Superior temporal gyrus (tissue), 1 donor: ENCODE measurements around the gene TMC4.

Experiments used
- DNase-seq: peaks from one replicate; pipeline ENCODE4 v3.0.0-alpha.2; 2016; ENCODE audit errors: extremely low spot score

The TMC4 gene

DNA sequence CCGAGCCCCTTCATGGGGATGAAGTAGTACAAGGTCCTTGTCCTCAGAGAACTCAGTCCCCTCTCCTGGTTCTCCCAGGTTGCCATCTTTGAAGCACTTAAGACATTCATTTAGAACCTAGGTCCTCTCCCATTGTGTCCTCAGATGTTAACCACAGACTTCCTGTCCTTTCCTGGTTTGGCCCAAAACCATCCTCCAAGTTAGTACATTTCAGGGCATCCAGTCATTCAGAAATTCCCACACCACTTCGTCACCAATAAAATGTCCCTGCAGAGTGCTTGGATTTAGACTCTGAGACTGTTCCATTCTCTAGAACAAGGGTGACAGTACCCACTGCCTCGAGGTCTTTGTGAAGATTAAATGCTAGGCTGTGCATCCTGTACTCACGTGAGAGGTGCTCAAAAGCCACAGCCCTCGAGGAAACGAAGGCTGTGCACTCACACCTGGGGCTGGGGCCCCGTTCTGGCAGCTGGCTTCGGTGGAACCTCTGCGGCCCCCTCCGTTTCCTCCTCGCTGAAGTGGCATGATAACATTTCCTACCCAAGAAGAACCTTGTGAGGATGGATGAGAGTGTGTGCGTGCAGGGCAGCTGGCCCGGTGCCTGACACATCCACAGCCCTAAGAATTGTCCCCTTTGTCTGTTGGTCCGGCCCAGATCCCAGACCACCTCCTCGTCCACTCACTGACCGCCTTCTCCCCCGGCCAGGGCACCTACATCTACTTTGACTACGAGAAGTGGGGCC is 18.2 kb downstream of the TMC4 start:
- DNase-seq = no peak

DNA sequence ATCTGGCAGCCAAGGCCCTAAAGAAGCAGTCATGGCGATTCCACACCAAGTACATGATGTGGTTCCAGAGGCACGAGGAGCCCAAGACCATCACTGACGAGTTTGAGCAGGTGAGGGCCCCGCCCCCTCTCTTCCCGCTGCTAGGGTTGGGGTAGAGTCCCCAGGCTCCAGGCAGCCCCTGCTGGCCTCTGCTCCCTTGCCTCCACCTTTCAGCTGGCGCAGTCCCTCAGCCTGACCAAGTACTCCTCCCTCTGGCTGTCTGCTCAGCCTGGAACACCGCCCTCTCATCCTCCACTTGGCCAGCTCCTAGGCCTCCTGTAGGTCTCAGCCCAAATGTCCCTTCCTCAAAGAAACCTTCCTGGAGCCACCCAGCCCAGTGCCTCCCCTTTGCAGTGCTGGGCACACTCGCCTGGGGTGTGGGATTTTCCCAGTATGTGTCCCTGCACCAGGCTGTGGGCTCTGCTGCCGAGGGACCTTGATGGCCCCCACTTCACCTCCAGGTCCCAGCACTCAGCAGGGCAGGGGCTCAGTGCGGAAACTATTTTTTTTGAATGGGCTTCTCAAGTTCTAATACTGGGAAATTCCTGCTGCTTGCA is 19.1 kb downstream of the TMC4 start:
- DNase-seq = no peak

DNA sequence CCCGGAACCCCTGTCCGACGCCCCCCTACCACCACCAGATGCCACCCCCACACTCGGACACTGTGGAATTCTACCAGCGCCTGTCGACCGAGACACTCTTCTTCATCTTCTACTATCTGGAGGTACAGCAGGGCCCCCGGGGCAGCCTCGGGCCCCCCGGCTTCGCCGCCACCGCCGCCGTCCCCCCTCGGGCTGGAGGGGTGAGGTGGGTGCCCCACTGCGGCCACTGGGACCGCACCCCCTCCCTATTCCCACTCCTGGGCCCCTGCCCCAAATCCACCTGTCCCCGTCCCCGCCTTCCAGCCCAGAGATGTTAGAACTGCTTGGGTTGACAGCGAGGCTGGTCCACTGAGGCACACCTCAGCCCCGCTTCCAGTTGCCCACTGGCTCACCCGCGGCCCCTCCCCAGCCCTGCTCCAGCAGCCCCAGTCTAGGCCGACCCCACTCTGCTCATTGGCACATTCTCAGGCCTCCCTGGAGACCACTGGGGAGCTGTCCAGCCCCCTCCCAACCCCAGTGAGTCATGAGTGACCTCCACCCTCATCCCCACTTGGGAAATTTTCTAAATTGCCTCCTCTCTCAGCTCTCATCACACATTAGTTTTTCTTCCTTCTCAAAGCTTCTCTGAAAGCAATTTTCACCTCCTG is 20.0 kb downstream of the TMC4 start:
- DNase-seq = no peak

DNA sequence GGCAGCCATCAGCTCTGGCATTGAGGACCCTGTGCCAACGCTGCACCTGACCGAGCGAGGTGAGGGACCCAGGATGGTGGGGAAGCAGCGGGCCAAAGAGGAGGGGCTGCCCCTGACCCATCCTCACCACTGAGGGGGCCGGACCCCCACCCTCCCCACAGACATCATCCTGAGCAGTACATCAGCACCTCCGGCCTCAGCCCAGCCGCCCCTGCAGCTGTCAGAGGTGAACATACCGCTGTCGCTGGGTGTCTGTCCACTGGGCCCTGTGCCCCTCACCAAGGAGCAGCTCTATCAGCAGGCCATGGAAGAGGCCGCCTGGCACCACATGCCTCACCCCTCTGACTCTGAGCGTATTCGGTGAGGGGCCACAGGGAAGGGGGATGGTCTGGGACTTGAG is 20.7 kb downstream of the TMC4 start:
- DNase-seq = no peak

DNA sequence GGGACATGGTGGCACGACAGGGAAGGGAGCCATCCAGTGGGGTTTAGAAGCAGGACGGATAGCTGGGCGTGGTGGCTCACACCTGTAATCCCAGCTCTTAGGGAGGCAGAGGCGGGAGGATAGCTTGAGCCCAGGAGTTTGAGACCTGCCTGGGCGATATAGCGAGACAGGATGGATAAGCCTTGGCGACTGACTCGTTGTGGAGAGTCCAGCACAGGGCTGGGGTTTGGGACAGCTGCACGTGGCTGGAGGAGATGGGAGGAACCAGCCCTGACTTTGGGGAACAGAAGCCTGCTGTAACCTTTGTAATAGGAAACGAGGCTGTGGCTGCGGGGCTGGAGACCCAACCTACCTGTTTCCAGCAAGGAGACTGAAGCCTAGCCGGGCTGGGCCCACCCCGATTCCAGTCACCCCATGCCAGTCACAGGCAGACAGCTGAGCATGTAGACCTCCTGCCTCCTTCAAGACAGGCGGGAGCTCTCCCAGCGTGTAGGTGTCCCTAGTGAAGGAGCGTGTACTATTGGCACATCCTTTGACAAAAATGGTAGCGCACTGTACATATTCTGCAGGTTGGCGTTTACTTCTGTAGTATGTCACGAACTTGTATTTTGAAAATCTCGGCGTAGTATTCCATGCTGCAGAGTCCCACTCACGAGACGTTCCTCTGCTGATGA is 21.5 kb downstream of the TMC4 start:
- DNase-seq = peak; percentile 17

DNA sequence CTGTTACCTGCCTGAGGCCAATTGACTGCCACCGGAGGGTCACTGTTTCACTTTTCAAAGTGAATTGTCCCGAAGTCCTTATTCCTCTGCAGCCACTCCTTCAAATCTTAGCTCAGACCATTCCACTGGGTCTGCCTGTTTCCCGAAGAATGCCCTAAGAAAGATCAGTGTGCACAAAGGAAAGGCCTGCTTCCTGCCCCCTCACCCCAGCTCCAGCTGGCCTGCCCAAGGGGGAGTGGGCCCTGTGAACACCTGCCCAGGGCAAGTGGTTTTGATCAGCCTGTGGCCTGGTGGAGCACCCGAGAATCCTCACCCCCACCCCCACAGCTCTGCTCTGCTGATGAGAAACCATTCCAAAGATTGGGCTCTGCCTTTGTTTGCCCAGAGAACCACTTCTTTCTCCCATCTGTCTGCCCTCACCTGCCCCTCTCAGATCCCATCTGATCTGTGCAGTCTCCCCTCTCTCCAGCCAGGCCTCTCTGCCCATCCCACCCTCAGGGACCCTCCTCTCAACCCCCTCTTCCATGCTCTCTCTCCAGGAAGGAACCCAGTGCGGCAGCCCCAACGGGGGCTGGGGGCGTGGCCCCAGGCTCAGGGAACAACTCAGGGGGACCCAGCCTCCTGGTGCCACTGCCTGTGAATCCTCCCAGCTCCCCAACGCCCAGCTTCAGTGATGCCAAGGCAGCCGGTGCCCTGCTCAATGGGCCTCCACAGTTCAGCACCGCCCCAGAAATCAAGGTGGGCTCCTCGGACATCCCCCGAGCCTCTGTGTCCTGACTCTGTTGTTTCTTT is 23.7 kb downstream of the TMC4 start:
- no peak for DNase-seq

DNA sequence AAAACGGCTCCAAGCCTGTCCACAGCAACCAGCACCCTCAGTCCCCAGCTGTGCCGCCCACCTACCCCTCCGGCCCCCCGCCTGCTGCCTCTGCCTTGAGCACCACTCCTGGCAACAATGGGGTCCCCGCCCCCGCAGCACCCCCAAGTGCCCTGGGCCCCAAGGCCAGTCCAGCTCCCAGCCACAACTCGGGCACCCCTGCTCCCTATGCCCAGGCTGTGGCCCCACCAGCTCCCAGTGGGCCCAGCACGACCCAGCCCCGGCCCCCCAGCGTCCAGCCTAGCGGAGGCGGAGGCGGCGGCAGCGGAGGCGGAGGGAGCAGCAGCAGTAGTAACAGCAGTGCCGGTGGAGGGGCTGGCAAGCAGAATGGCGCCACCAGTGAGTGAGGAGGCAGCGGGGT is 24.8 kb downstream of the TMC4 start:
- DNase-seq = no peak

DNA sequence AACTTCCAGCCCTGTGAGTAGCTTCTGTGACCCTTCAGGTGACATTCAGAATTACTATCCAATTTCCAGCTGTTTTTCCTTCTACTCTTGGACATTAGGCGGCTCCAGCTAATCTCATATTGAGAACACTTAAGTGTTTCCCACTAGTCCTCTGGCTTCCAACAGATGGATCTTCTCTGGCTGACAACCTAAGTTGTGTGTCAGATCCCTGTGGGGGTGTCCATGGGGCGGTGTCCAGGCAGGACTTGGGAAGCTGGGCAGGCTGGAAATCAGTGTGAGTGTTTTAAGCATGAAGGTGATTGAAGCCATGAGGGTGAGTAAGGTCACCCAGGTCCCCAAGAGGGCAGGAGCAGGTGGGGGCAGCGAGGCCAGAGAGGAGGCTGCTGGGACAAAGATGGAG is 25.3 kb downstream of the TMC4 start:
- DNase-seq = peak; percentile 9

DNA sequence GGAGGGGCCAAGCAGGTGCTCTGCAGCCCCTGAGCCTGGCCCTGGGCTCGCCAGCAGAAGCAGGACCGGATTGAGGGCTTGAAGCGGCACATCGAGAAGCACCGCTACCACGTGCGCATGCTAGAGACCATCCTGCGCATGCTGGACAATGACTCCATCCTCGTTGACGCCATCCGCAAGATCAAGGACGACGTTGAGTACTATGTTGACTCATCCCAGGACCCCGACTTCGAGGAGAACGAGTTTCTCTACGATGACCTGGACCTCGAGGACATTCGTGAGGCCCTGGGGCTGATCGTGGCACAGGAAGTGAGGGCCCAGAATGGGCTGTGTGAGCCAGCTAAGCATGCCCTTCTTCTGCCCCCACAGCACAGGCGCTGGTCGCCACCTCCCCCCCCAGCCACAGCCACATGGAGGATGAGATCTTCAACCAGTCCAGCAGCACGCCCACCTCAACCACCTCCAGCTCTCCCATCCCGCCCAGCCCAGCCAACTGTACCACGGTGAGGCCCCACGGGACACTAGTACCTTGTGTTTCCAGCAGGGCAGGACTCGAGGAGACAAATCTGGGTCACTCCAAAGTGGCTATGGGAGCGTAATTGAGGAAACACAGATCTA is 27.3 kb downstream of the TMC4 start:
- no peak for DNase-seq

DNA sequence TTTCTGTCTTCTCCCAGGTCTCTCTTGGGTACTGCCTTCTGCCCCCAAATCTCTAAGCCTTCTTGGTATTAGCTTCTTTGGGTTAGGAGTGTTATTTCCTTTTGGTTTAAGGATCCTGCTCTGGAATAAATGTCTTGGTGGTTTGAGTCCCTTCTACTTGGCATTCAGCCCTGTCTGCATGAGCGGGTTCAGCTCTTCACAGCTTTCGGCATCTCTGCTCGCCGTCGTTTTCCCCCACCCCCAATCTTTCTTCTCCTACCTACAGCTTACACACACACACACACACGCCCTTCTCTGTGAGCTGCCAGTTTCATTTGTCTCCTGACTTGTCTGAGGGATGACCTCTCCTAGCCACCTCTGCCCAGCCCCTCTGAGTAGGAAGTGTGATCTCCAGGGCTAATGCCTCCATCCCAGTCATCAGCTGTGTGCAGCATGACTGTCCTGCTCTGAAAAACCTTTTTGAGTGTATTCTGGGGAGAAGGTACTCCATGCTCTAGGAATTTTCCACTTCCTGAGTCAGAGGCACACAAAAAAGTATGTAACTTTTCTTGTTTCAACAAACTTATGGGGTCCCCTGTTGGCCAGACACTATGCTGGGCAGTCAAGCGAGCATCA is 30.7 kb downstream of the TMC4 start:
- no peak for DNase-seq

DNA sequence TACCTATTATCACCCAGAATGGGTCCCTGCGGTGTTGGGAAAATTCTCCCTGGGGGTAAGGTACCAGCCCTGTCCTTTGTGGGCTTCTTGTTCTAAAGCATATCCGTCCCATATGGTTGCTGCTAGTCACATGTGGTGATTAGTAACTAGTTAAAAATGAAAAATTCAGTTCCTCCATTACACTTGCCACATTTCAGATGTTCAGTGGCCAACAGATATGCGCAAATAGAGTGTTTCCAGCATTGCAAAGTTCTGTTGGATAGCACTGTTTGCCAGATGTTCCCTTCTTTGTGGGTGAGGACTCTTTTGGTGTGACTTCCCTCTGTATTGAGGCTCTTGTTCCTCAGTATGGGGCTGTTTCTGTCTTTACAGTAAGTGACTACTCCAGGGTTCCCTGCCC is 31.6 kb downstream of the TMC4 start:
- no peak for DNase-seq

DNA sequence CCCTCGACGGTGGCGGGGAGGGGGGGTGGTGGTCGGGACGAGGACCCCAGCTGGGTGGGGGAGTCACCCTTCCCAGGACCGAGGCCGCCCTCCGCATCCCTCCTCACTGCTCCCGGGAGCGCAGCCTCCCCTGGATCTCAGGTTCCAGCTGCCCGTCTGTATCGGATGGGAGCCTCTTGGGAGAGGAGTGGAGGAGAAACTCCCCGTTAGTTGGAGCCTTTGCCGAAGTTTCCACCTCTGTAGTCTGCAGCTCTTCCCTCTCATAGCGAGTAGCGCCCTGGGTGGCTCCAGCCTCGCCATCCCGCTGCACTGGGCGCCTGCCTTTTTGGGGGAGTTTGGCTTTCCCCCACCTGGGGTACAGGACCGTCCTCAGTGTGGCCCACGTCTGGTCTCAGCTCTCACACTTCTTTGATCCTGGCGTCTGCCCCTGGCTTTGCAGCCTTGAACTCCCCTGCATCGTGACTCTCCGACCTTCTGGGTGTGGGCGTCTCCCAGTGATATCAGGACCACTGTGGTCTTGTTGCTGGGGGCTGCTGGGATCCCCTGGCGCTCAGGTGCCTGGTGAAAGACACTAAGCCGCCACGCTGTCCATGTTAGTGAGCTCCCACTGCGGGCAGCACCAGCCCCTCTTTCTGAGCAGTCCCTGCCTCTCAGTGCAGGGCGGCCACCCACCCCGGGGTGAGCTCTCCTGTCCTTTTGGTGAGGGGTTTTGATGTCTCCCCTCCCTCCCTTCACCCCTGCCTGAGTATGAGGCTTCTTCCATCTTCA is 34.3 kb downstream of the TMC4 start:
- DNase-seq = no peak

DNA sequence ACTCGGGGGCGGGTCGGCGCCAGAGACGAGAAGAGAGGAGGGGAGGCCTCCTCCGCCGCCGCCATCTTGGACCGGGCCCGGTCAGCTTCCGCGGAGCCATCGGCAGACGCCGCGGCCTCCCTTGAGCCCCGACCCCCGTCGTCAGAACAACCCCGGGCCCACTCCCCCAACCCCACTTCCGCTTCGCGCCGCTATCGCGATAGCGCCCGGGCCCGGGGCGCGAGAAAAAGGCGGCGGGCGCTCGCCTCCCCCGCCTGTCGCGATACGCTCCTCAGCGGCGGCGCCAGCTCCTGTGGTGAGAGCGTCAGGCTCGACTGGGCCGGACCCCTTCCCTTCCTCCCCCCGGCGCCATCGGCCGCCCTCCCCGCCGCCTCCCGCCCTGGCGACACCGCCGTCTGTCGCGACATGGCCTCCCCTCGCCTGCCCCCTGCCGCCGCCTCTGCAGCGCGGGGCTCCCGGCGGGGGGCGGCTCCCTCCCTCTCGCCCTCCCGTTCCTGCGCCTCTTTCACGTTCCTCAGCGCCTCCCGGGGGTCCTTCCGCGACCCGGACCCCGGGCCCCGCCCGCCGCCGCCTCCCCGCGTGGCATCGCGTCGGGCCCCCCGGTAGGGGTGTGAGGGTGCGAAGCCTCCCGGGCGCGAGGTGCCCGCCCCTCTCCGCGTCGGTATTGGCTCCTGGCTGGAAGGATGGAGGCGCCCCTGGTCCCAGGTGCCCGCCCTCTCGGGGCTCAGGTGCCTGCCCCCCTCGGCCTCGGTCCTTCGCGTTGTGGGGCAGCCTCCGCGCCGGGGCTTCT is 35.1 kb downstream of the TMC4 start, which contains the start of gene CNOT3:
Gene CNOT3 (plus strand): TSS at position 64 of the 790 bp plus-strand sequence. CDS start 5,217 bp downstream, outside the sequence.
- DNase-seq = no peak

DNA sequence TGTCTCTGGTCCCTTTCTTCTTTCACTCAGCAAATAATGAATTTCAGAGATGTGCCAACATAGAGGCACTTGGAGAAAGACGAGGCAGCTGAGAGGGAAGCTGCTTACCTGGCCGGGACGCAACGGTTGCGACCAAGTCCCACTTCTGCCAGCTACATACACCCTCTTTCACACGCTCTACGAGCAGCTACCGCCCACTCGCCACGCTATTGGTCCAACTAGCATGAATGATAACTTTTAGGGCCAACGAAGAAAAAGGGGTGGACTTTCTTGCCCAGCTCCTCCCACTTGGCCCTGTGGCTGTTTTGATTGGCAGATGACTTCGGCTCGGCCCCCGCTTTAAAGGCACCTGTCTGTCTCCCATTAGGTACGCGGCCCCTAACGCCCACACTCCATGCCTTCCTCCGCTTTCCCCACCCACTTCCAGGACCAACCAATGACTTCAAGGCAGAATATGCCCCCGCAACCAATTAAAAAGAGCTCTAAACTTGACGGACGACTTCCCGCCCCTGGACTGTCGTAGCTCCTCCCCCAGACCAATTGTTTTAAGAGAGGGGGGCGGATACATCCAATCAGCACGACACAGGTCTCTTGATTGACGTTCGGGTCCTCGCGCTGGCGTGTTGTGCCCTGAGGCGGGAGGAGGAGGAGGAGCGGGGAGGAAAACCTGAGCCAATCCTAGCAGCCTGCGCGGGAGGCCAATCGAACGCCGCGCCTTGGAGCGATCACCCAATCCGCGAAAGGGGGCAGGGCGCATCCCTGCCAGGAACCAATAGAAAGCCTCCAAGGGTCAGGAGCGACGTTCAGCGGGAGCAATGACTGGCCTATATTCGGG is 35.9 kb downstream of the TMC4 start:
- peak; percentile 100 for DNase-seq

DNA sequence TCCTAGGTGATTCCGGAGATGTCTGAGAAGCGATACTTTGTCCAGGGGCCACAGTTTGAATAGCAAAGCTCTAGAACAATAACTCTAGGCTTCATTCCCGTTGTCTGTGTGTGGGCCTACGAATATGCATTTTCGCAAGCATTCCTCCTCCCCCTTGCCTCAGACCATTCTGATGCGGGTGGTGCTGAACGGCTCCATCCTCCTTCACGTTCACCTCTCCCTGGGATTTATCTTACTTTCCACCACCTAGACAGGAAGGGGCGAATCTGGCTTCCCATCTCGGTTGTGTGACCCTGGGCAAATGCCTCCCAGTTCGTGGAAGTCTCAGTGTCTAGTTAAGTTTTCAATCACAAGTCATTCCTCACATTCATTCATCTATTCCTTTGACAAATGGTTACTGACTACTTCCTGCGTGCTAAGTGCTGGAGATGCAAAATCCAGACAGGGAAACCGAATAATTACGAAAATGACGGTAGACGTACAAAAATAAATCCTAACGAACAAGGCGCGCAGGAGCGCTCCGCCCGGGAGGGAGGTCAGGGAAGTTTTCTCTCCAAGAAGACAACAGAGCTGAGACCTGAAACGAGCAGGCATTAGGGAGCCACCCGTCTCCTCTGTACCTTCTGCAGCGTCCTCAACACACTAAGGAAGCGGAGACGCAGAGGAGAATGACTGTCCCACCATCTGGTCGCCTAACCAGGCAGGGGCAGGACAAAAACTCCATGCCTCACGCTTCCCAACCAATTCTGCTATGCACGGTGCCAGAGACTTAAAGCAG is 36.7 kb downstream of the TMC4 start:
- DNase-seq = no peak

DNA sequence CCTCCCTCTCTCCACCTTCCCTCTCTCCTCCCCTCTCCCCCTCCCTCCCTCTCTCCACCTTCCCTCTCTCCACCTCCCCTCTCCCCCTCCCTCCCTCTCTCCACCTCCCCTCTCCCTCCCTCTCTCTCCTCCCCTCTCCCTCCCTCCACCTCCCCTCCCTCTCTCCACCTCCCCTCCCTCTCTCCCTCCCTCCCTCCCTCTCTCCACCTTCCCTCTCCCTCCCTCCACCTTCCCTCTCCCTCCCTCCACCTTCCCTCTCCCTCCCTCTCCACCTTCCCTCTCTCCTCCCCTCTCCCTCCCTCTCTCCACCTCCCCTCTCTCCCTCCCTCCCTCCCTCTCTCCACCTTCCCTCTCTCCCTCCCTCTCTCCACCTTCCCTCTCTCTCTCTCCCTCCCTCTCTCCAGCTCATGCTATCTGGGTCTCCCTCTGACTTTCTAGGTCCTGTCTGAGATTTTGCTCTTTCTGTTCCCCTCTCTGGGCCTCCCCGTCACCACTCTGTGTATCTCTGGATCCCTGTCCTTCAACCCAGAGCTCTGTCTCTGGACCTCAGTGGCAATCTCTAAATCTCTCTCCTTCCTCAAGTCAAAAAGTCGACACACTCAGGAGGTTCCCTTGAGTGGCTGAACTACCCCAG is 38.9 kb downstream of the TMC4 start:
- no peak for DNase-seq
